Measurements from ENCODE around the gene GALNTL6.

DNA sequence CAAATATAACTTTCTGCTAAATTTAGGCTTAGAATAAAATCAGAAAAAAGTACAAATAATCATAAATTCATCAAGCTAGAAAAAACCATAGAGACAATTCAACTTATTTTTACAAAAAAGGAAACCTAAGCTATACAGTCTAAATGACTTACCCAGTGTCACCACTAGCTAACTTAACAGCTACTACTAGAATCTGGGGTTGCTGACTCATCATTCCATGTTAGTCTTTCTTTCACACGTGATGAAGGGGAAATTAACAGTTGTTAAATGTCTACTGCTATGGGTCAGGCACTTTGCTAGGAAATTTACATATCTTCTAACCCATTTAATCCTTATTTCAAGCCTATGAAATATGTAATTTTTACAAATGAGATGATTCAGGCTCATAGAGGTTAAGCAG, 1006.1 kb downstream of the GALNTL6 start:
- TF ChIP-seq EZH2phosphoT487 (IDR thresholded peaks at IDR 0.05; ENCODE audit: borderline replicate concordance) (no peak), CTCF (conservative IDR thresholded peaks at IDR 0.05; ENCODE audit: low read length) (no peak)
